NCI-H128 (cell line): ENCODE measurements around the gene S100A6.
"Not testable (repeated sequence)": the region's sequence is repeated elsewhere in the genome, so short reads cannot be mapped to it uniquely, and the experiment has no call there.

ENCODE experiments used
- DNase-seq: peaks from one replicate; lab custom pipeline; 2025; ENCODE audit not compliant: unreplicated experiment; lab: John Stamatoyannopoulos, UW

S100A6 gene

GRCh38 chr1:153563991-153564390, 28.2 kb upstream of the S100A6 start:
- no peak for DNase-seq

DNA sequence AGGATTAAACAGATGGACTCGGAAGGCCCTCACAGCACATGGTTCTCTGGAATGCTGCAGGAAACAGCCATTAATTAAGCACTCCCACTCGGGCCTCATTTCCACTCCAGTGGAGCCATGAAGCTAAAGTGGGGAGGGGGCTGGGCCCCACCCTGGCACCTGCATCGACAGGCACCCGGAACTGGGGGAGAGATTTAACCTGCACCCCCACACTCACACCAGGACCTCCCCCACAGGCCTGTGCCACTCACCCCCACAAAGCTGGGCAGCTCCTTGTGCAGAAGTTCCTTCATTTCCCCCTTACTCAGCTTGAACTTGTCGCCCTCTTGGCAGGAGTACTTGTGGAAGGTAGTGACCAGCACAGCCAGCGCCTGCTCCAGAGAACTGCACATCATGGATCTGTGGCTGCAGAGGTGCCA, 27.7 kb upstream of the S100A6 start:
- no peak for DNase-seq

- DNase-seq, result not testable (repeated sequence)
These were observed 26.2 kb upstream of the S100A6 start for GRCh38 chr1:153562021-153562420.

GRCh38 chr1:153561466-153561985, 25.7 kb upstream of the S100A6 start:
- no peak for DNase-seq

GRCh38 chr1:153560771-153561465, 25.1 kb upstream of the S100A6 start:
- DNase-seq, result no peak

- no peak for DNase-seq
These were observed 24.4 kb upstream of the S100A6 start for GRCh38 chr1:153560241-153560640.

- no peak for DNase-seq
These were observed 22.1 kb upstream of the S100A6 start for GRCh38 chr1:153557877-153558276.

- no peak for DNase-seq
These were observed 20.6 kb upstream of the S100A6 start for GRCh38 chr1:153556348-153556747.

DNA sequence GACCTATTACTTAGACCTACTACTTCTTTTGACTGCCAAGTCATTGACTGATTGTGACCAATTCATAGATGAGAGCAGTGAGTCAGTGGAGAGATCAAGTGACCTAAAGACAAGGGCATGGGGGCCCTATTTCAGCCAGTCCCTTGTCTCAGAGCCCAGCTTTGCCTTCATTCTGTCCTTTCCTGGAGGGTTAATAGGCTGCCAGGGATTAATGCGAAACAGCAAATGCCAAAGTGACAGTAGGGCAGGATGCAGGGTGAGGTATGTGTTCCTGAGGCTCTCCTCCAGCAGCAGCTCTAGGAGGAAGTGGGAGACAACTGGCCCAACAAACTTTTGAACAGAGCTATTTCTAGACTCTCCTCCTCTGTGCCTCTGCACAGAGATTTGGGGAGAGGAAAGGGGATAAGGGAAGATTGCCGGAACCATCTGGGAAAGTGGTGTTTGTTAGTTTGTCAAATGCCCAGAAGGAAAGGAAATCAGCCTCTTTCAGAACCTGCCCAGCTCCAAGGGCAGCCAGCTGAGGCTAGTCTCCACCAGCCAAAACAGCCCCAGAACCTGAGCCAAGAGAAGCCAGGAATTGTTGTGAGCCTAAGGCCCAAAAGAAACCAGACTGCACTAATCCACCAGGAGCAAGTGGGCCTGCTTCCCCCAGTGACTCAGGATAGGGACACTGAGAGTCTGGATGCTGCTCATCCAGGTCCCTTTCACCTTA, 18.2 kb upstream of the S100A6 start:
- DNase-seq, result no peak

- DNase-seq, result no peak
These were observed 17.3 kb upstream of the S100A6 start for GRCh38 chr1:153553096-153553495.

- no peak for DNase-seq
These were observed 16.5 kb upstream of the S100A6 start for GRCh38 chr1:153552335-153552734.

DNA sequence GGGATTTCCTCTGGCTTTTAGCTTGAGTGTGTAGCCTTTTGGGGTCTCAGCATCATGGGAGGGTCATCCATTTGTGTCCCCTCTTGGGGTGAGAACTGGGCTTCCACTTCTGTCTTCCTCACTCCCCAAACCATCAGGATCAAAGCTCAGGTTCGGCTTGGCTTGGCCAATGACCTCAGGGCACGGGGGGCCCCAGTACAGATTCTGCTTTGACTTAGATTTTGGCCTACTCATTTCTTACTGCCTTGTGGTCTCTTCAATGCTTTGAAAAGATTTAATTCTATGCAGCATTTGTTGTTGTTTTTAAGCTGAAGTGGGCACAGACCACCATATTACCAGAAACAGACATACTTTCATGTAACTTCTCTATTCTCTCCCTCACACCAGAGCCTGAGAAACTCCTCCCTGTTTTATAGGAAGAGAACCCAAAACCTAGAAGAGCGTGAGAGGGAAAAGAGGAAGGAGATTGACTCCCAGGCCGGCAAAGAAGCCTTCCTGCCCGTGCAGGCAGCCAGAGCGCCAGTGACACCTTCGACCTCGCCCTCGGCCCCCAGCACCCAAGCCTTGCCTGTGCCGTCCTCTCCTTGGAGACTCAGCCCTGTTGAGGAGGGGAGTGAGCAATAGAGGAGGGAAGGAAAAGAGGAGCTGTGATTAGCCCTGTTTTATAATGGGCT, 15.2 kb upstream of the S100A6 start:
- DNase-seq, result no peak

DNA sequence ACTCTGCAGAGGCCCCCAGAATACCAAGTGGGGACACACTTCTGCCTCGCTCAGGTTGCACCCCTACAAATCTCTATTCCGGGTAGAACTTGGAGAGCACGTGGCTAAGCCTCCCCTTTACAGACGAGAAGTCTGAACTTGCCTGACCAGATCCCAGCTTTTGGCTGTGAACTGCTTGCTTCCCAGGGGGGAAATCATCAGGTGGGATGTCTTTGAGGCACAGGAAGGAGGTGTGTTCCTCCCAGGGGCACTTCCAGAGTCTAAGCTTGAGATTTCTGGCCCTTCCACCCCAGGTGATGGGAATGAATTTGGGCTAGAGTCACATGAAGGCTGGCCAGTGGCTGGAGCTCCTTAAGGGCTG, 14.6 kb upstream of the S100A6 start:
- DNase-seq, result no peak

DNA sequence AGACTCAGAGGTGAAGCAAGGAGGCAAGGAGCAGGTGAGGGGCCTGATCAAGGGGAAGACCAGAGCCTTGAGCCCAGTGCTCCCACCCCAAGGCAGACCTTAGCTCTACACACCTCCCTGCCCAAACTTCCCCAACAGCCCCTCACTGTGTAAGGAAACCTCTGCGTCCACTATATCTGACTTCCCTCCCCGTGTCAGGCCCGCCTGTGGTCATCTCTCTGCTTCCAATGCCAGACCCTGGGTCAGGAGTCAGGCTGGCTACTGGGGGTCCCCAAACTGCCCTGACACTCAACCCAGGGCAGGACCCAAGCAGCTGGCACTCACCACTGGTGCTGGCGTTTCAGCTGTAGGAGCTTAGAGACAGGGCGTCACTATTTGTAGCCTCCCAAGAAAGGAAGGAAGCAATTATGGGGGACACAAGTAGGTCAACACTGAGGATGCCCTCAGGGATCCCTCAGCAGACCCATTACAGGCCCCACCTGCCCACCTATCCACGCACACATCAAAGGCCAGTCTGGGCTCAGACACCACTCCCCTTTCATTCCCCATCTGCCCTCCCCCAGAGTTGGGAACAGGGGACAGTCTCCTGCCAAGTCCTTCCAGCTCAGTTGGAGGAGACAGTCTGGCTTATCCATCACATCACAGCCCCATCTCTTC, 14.1 kb upstream of the S100A6 start:
- DNase-seq, result no peak

DNA sequence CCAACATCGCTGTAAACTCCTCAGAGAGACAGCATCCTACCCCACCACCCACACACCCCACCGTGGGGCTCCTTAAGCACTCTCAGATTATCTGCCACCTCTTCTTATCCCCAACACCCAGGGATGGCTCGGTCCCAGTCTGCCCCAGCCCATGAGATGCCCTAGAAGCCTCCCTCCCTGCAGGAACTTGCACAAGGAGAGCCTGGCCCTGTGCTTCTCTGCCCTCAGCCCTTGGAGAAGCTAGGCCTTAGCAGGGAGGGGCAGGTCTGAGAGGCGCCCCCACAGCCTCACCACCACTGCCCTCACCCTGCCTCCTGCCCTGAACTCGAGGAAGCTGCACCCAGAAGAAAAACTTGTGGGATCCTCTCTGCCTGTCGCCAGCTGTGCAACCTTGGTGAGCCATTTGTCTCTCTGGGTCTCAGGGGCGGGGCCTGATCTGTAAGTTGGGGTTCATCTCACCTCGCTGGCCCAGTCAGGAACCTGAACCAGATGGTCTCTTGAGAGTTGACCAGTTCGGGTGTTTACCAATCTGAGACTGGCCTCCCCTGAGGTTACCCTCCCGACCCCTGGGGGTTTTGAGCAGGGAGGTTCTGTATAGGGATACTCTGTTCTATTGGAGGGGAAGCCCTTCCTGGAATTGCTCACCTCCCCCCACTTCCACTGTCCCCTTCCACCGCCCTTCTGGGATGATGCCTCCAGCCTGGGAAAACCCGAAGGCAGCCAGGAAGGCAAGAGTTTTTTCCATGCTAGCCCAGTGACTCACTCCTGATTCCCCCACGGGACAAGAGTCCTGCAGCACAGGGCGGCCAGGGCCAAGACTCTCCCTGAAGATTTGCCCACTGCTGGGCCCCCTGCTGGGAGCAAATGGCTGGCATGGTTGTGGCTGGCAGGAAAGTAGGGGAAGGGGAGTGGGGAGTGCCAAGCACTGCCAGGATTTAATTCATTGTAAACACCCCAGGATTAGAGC, 13.2 kb upstream of the S100A6 start, which contains the start of gene S100A3:
S100A3 (minus strand) TSS at position 537 of the 967 bp plus-strand sequence. CDS start 773 bp downstream, outside the sequence.
- no peak for DNase-seq

- no peak for DNase-seq
These were observed 12.1 kb upstream of the S100A6 start for GRCh38 chr1:153547560-153548551.

GRCh38 chr1:153546796-153547559, 11.2 kb upstream of the S100A6 start:
- DNase-seq, result no peak

DNA sequence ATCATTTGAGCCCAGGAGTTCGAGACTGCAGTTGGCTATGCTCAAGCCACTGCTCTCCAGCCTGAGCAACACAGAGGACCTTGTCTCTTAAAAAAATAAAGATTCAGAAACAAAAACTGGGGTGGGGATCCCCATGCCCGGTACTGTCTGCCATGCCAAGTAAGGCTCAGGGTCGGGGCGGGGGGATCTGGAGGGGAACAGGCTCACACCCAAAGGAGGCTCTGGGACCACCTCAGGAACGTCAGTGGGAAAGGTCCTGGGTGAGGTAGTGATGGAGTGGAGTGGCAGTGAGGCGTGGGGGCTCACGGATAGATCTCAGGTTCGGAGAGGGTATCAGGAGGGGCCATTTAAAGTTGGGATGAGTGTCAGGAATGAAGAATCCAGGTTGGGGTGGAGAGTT, 10.6 kb upstream of the S100A6 start:
- DNase-seq, result no peak
